DND-41 (cell line): ENCODE measurements around the gene STK32C.

Experiments
- ATAC-seq: fragments of 200-7000 bp; cut with Tn5 transposase; 3 replicates; pipeline ENCODE4 v1.9.1; 2021; ENCODE audit warnings: low read depth; ENCODE audit not compliant: insufficient read depth
- DNase-seq: peaks from one replicate; pipeline ENCODE4 v3.0.0-alpha.2; 2020
- H2AFZ ChIP-seq: 2 replicates; pipeline ENCODE4 v1.6.0; 2012; ENCODE audit warnings: low read depth, low read length
- H3K27ac ChIP-seq: 2 replicates; pipeline ENCODE4 v1.5.1; 2012; ENCODE audit warnings: low read length, inconsistent platforms
- H3K27me3 ChIP-seq: fragments of 200-600 bp; sonication (generic); 2 replicates; pipeline ENCODE4 v1.6.0; 2012; ENCODE audit warnings: low read length, mild to moderate bottlenecking, inconsistent platforms; ENCODE audit not compliant: insufficient read depth, poor library complexity
- H3K36me3 ChIP-seq: 2 replicates; pipeline ENCODE4 v1.5.1; 2012; ENCODE audit warnings: low read length, inconsistent platforms; ENCODE audit not compliant: insufficient read depth
- H3K4me1 ChIP-seq: 2 replicates; pipeline ENCODE4 v1.5.1; 2012; ENCODE audit warnings: mild to moderate bottlenecking, low read length; ENCODE audit not compliant: insufficient read depth
- H3K4me2 ChIP-seq: 2 replicates; pipeline ENCODE4 v1.6.0; 2012; ENCODE audit warnings: mild to moderate bottlenecking, moderate library complexity, low read length, inconsistent platforms; ENCODE audit not compliant: insufficient read depth
- H3K4me3 ChIP-seq, 2 experiments: fragments of 200-600 bp in 1 of 2; shearing (Covaris generic) in 1 of 2; 2 replicates each; pipeline ENCODE4 v1.5.1; 2012 to 2016; ENCODE audit warnings: inconsistent platforms in 2 of 2, low read length in 2 of 2, mild to moderate bottlenecking in 2 of 2, low read depth in 1 of 2, moderate library complexity in 1 of 2
- H3K79me2 ChIP-seq: 2 replicates; pipeline ENCODE4 v1.6.0; 2012; ENCODE audit warnings: low read length, inconsistent platforms; ENCODE audit not compliant: insufficient read depth
- H3K9ac ChIP-seq: 2 replicates; pipeline ENCODE4 v1.6.0; 2012; ENCODE audit warnings: low read depth, mild to moderate bottlenecking, inconsistent platforms, low read length, moderate library complexity
- H3K9me3 ChIP-seq: 2 replicates; pipeline ENCODE4 v1.5.1; 2012; ENCODE audit warnings: low read length, moderate library complexity, mild to moderate bottlenecking, inconsistent platforms; ENCODE audit not compliant: insufficient read depth, severe bottlenecking
- H4K20me1 ChIP-seq: 2 replicates; pipeline ENCODE4 v1.6.0; 2012; ENCODE audit warnings: low read length; ENCODE audit not compliant: insufficient read depth
- EZH2 ChIP-seq: IDR thresholded peaks from 3 replicates; pipeline ENCODE4 v1.6.1; 2012; ENCODE audit warnings: borderline replicate concordance, low read depth, mild to moderate bottlenecking, moderate library complexity, low read length, inconsistent platforms; ENCODE audit not compliant: severe bottlenecking
- TF ChIP-seq, protein P1 (sequence below): IDR thresholded peaks from 2 replicates; pipeline ENCODE4 v1.5.1; 2012; ENCODE audit warnings: borderline replicate concordance, low read length, moderate library complexity, mild to moderate bottlenecking; ENCODE audit not compliant: poor library complexity, severe bottlenecking; ENCODE audit errors: extremely low read depth

STK32C gene

DNA sequence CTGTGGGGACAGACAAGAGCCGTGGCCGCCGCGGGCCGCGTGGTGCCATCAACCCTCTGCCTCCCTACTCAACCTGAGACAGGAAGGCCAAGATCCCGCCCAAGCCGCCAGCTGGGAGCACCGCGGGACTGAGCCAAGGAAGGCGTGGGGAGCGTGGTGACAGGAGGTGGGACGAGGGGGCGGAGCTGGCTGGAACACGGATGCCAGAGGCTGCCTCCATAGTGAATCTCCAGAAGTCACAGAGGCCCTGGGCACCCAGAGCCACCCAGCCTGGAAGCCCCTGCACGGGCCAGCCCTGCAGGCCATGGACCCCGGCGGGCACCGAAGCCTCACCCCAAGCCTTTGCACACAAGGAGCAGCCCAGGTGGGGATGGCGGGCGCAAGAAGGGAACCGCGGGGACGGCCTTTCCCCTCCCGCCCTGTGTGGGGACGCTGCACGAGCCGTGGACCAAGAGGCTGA lies 139.1 kb downstream of the STK32C start:
- Histone ChIP-seq H3K36me3 (no peaks in the 10 kb centered on the region), H3K79me2 (no peaks in the 10 kb centered on the region), H3K9me3 (peaks cover 4% of the 10 kb centered on the region), H3K4me3 (no peak overlapping the region), H3K27me3 (no peaks in the 10 kb centered on the region), H3K27ac (no peak overlapping the region), H3K9ac (no peak overlapping the region), H4K20me1 (no peaks in the 10 kb centered on the region), H3K4me1 (no peaks in the 10 kb centered on the region), H2AFZ (no peak overlapping the region), H3K4me2 (no peak overlapping the region)
- no peak for TF ChIP-seq EZH2
- TF ChIP-seq, protein P1, sequence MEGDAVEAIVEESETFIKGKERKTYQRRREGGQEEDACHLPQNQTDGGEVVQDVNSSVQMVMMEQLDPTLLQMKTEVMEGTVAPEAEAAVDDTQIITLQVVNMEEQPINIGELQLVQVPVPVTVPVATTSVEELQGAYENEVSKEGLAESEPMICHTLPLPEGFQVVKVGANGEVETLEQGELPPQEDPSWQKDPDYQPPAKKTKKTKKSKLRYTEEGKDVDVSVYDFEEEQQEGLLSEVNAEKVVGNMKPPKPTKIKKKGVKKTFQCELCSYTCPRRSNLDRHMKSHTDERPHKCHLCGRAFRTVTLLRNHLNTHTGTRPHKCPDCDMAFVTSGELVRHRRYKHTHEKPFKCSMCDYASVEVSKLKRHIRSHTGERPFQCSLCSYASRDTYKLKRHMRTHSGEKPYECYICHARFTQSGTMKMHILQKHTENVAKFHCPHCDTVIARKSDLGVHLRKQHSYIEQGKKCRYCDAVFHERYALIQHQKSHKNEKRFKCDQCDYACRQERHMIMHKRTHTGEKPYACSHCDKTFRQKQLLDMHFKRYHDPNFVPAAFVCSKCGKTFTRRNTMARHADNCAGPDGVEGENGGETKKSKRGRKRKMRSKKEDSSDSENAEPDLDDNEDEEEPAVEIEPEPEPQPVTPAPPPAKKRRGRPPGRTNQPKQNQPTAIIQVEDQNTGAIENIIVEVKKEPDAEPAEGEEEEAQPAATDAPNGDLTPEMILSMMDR: no peak
- ATAC-seq: no peak
- no peak for DNase-seq

DNA sequence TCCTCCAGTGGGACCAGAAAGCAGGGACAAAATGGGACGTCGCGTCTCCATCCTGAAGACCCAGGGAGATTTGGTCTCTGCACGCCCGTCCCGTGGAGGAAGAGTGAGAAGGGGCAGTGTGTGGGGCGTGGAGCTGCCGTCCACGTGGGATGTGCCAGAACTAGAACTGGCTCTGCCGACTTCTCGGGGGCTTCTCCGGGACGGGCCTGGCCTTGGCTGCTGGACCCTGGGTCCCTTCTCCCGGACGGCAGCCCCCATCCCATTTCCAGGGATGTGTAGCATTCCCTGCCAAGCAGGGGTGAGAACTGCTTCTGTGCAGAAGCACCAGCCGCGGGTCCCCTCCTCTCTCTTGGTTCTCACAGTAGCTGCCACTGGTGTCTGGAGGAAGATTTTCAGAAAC lies 139.8 kb downstream of the STK32C start:
- H3K9ac ChIP-seq: no peak overlapping the region
- H4K20me1 ChIP-seq: no peaks in the 10 kb centered on the region
- TF ChIP-seq, protein P1: no peak
- TF ChIP-seq EZH2: no peak
- no peak for ATAC-seq
- no peak overlapping the region for H3K27ac ChIP-seq
- no peak overlapping the region for H3K4me3 ChIP-seq
- no peaks in the 10 kb centered on the region for H3K9me3 ChIP-seq
- no peaks in the 10 kb centered on the region for H3K36me3 ChIP-seq
- H3K27me3 ChIP-seq: no peaks in the 10 kb centered on the region
- no peak overlapping the region for H3K4me2 ChIP-seq
- no peaks in the 10 kb centered on the region for H3K79me2 ChIP-seq
- no peaks in the 10 kb centered on the region for H3K4me1 ChIP-seq
- DNase-seq: no peak
- no peak overlapping the region for H2AFZ ChIP-seq

DNA sequence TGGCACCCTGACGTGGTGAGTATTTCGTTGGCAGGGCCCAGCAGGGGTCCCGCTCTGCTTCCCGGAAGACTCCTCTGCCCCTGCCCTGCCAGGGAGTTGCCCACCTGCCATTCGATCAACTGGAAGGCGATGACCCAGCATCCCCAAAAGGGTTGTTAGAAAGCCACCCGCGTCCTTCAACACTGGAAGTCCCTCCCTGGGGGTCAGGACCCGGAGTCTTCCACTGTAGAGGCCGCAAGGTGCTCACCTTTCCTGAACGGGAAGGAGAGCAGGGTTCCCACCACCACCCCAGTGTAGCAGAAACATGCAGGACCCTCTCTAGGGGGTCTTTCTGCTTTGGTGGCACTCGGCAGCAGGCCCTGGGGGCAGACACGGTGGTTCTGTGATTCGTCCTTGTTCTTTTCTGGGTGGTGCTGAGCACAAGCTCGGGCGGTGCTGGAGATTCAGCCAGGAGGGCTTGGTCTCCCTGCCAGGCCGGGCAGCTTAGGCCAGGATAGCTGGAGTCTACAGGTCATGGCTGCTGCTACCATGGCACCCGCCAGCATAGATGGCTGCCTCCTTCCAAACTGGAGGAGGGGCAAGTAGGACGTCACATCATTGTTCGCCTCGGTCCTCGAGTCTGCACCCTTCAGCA lies 140.6 kb downstream of the STK32C start:
- no peak overlapping the region for H3K4me3 ChIP-seq
- no peaks in the 10 kb centered on the region for H3K4me1 ChIP-seq
- H3K4me2 ChIP-seq: no peak overlapping the region
- H3K9ac ChIP-seq: no peak overlapping the region
- H3K36me3 ChIP-seq: no peaks in the 10 kb centered on the region
- no peak overlapping the region for H3K27ac ChIP-seq
- no peak overlapping the region for H2AFZ ChIP-seq
- TF ChIP-seq, protein P1: no peak
- no peak for TF ChIP-seq EZH2
- H3K79me2 ChIP-seq: no peaks in the 10 kb centered on the region
- no peak for ATAC-seq
- DNase-seq: no peak
- no peaks in the 10 kb centered on the region for H4K20me1 ChIP-seq
- no peaks in the 10 kb centered on the region for H3K9me3 ChIP-seq
- no peaks in the 10 kb centered on the region for H3K27me3 ChIP-seq
